DOHH2 (cell line): Measurements from ENCODE around the gene ASPSCR1.

Source experiments
- H3F3A ChIP-seq: fragments of 200-600 bp; sonication (generic), shearing (Covaris generic); 2 replicates; pipeline ENCODE4 v1.6.0; 2016; ENCODE audit warnings: antibody characterized with exemption, mild to moderate bottlenecking; ENCODE audit not compliant: control insufficient read depth, insufficient read depth
- H3K27ac ChIP-seq: fragments of 200-600 bp; sonication (generic); 2 replicates; pipeline ENCODE4 v1.5.1; 2014; ENCODE audit warnings: low read depth, mild to moderate bottlenecking, low read length, moderate library complexity
- H3K27me3 ChIP-seq: fragments of 200-600 bp; sonication (generic); 2 replicates; pipeline ENCODE4 v1.6.1; 2014; ENCODE audit warnings: mild to moderate bottlenecking, low read length, mixed read lengths; ENCODE audit not compliant: control insufficient read depth
- H3K36me3 ChIP-seq: fragments of 200-600 bp; sonication (generic); 2 replicates; pipeline ENCODE4 v1.6.1; 2014; ENCODE audit warnings: mild to moderate bottlenecking, low read length, moderate library complexity, mixed read lengths; ENCODE audit not compliant: control insufficient read depth
- H3K4me1 ChIP-seq: fragments of 200-600 bp; sonication (generic); 2 replicates; pipeline ENCODE4 v1.6.1; 2014; ENCODE audit warnings: mild to moderate bottlenecking, low read length, mixed read lengths; ENCODE audit not compliant: control insufficient read depth
- H3K4me2 ChIP-seq: fragments of 200-600 bp; sonication (generic); 2 replicates; pipeline ENCODE4 v1.6.0; 2014; ENCODE audit warnings: mild to moderate bottlenecking, low read length, moderate library complexity
- H3K4me3 ChIP-seq: fragments of 200-600 bp; sonication (generic); 2 replicates; pipeline ENCODE4 v1.5.1; 2014; ENCODE audit warnings: mild to moderate bottlenecking, low read length, mixed read lengths
- H3K79me2 ChIP-seq: fragments of 200-600 bp; sonication (generic); 2 replicates; pipeline ENCODE4 v1.6.1; 2014; ENCODE audit warnings: mild to moderate bottlenecking, low read length, mixed read lengths; ENCODE audit not compliant: control insufficient read depth
- H3K9me2 ChIP-seq: fragments of 200-600 bp; sonication (generic); replicated peaks from 2 replicates; pipeline ENCODE4 v1.6.1; 2014; ENCODE audit warnings: mild to moderate bottlenecking, low read length, mixed read lengths; ENCODE audit not compliant: control insufficient read depth
- H3K9me3 ChIP-seq: fragments of 200-600 bp; sonication (generic); 2 replicates; pipeline ENCODE4 v1.6.1; 2014; ENCODE audit warnings: antibody characterized with exemption, low read length, mixed read lengths; ENCODE audit not compliant: control insufficient read depth, insufficient read depth
- H4K20me1 ChIP-seq: fragments of 200-600 bp; sonication (generic); 2 replicates; pipeline ENCODE4 v1.6.0; 2014; ENCODE audit warnings: low read depth, mild to moderate bottlenecking, antibody characterized with exemption, low read length, moderate library complexity; ENCODE audit not compliant: control insufficient read depth, insufficient read depth
- EZH2phosphoT487 ChIP-seq: fragments of 200-600 bp; sonication (generic); IDR thresholded peaks from 2 replicates; pipeline ENCODE4 v1.6.1; 2017; ENCODE audit warnings: borderline replicate concordance, mild to moderate bottlenecking, antibody characterized with exemption, low read length, moderate library complexity, mixed read lengths
- TF ChIP-seq, protein P1 (sequence below): fragments of 200-600 bp; sonication (generic); IDR thresholded peaks from one replicate; pipeline ENCODE4 v1.5.1; 2014; ENCODE audit warnings: antibody characterized with exemption, mild to moderate bottlenecking, low read depth, low read length; ENCODE audit not compliant: poor library complexity, severe bottlenecking

ASPSCR1 gene

DNA sequence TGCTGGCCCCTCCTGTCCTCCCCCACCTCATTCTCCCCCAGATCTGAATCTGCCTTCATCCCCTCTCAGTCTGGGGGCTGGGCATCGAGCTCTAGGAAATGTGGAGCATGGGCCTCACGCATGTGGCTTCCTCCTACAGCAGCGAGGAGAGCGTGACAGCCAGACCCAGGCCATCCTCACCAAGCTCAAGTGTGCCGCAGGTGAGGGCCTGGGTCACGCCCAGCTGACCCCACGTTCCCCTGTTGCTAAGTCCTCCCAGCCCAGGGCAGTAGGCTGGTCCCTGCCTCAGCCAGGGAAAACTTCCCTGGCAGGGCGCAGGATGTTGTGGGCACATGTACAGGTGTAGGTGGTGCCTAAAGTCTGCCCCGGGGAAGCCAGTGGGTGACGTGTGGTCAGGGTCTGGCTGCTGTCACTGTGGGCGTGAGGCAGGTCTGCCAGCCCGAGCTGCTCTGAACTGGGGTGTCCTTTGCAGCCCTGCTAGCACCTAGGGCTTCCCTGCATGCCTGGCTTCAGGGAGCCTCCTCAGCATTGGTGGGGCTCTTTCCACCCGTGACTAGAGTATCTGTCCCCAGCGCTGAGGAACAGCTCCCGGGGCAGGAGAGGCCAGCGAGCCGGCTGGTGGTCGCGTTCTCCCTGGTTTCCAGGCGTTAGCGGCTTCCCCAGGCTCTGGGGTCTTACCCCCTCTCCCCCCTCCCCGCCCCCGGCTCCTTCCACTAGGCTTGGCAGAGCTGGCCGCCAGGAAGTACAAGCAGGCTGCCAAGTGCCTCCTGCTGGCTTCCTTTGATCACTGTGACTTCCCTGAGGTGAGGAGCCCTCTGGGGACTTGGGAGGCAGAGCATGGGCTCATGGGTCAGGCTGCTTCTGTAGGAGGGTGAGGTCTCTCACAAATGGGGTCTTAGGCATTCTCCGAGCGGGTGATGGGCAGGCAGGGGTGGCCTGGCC lies 77.9 kb downstream of the ASPSCR1 start:
- no peaks in the 10 kb centered on the region for H3F3A ChIP-seq
- H3K9me2 ChIP-seq: no peaks in the 10 kb centered on the region
- peaks cover 61% of the 10 kb centered on the region for H3K36me3 ChIP-seq
- H3K9me3 ChIP-seq: no peaks in the 10 kb centered on the region
- no peak overlapping the region for H3K27ac ChIP-seq
- H3K4me2 ChIP-seq: no peak overlapping the region
- peaks cover 19% of the 10 kb centered on the region for H3K79me2 ChIP-seq
- H3K4me3 ChIP-seq: no peak overlapping the region
- TF ChIP-seq, protein P1, sequence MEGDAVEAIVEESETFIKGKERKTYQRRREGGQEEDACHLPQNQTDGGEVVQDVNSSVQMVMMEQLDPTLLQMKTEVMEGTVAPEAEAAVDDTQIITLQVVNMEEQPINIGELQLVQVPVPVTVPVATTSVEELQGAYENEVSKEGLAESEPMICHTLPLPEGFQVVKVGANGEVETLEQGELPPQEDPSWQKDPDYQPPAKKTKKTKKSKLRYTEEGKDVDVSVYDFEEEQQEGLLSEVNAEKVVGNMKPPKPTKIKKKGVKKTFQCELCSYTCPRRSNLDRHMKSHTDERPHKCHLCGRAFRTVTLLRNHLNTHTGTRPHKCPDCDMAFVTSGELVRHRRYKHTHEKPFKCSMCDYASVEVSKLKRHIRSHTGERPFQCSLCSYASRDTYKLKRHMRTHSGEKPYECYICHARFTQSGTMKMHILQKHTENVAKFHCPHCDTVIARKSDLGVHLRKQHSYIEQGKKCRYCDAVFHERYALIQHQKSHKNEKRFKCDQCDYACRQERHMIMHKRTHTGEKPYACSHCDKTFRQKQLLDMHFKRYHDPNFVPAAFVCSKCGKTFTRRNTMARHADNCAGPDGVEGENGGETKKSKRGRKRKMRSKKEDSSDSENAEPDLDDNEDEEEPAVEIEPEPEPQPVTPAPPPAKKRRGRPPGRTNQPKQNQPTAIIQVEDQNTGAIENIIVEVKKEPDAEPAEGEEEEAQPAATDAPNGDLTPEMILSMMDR: no peak
- no peak for TF ChIP-seq EZH2phosphoT487
- H4K20me1 ChIP-seq: peaks cover 3% of the 10 kb centered on the region; the same call in 1 of the 2 replicates
- H3K4me1 ChIP-seq: peaks cover 16% of the 10 kb centered on the region
- H3K27me3 ChIP-seq: no peaks in the 10 kb centered on the region

- Histone ChIP-seq H3K4me3 (no peak overlapping the region), H3K27me3 (no peaks in the 10 kb centered on the region), H3K79me2 (peaks cover 16% of the 10 kb centered on the region), H4K20me1 (peaks cover 3% of the 10 kb centered on the region; the same call in 1 of the 2 replicates), H3K36me3 (peaks cover 70% of the 10 kb centered on the region), H3K9me2 (no peaks in the 10 kb centered on the region), H3K27ac (no peak overlapping the region), H3K4me2 (no peak overlapping the region), H3K4me1 (peaks cover 8% of the 10 kb centered on the region), H3K9me3 (no peaks in the 10 kb centered on the region), H3F3A (no peaks in the 10 kb centered on the region)
- TF ChIP-seq, protein P1: no peak
- no peak for TF ChIP-seq EZH2phosphoT487
Observed at GRCh38 chr17:82055965-82056728, 78.7 kb downstream of the ASPSCR1 start.

DNA sequence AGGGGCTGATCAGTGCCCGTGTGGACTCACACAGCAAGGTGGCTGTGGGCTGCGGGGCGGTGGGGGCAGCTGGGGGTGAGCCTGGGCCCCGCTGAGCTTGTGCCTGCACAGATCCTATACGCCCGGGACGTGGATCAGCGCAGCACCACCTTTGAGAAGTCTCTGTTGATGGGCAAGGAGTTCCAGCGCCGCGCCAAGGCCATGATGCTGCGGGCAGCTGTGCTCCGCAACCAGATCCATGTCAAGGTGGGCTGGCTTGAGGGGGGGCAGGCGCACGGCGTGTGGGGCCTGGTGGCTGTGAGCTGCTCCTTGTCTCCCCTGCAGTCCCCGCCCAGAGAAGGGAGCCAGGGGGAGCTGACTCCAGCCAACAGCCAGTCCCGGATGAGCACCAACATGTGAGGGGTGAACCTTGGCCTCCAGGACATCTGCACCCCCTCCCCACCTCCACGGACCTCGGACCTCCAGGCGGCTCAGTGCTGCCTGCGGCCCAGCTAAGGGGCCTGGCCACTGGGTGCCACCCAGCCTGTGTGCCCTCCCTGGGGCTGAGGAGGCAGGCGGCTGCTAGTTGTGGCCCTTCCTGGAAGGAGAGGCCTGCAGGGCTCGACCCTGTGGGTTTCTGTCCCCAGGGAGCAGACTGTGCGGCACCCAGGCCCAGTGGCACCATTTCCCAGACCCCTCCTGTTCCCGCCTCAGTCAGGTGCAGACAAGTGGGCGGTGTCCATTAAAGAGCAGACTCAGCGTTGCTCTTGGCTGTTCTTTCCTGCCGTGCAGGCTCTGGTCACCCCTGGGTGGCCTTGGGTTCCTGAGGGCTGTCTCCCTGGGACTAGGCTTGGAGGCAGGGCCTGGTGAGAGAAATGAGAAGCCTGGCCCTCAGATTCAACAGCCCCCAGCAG lies 79.5 kb downstream of the ASPSCR1 start:
- TF ChIP-seq, protein P1: no peak
- no peak for TF ChIP-seq EZH2phosphoT487
- H3K36me3 ChIP-seq: peaks cover 76% of the 10 kb centered on the region
- H3K27me3 ChIP-seq: no peaks in the 10 kb centered on the region
- no peak overlapping the region for H3K4me2 ChIP-seq
- no peak overlapping the region for H3K4me3 ChIP-seq
- no peaks in the 10 kb centered on the region for H3F3A ChIP-seq
- H3K4me1 ChIP-seq: peaks cover 8% of the 10 kb centered on the region
- no peaks in the 10 kb centered on the region for H3K9me3 ChIP-seq
- no peaks in the 10 kb centered on the region for H3K9me2 ChIP-seq
- H4K20me1 ChIP-seq: peaks cover 3% of the 10 kb centered on the region; the same call in 1 of the 2 replicates
- H3K27ac ChIP-seq: no peak overlapping the region
- H3K79me2 ChIP-seq: peaks cover 16% of the 10 kb centered on the region
